NCI-H526 (cell line): ENCODE measurements around the gene USP7.

Source experiments
- DNase-seq, 2 experiments: peaks; one replicate each; lab custom pipeline; 2025; lab: John Stamatoyannopoulos, UW

USP7 gene

DNA sequence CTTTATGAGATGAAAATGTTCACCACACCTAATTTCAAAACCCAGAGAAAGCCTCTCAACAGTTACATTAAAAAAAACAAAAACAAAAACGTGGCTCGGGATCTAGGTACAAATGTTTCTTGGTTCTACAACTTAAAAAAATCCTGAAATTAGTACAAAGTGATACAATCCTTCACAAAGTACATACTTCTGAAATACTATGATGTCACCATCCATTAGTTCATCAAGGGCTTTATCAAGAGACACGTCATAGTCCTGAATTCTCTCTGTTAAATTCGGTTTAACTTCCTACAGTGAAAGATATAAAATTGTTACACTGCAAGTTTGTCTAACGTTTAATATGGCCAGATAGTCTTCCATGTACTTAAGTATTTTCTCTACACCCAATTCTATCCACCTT lies 63.4 kb downstream of the USP7 start:
- no peak for DNase-seq

DNA sequence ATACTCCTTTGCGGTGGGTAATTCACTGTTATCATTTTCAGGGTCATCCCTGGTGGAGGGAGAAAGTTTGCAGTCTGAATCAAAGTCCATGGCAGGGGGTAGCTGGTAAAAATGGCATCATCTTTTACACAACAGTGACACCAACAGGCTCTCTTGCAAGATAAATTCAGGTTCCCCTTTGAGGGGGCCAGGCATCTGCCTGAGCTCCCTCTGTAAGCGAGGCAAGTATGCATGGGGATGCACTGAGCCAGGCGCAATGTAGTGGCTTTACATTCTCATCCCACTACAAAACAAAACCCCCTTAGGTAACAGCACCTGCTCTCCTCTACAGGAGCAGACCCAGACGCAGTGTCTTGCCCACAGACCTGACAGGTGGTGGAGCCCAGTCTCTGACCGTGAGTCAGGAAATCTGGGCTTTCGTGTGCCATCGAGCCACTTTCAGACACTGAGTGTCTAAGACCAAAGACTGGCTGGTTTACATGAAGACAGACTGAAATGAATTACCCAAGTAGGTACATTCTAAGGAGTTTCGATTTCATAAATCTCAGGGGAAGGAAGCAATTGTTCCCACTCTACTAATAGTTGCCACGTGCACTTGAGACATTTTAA lies 63.9 kb downstream of the USP7 start:
- no peak for DNase-seq

- DNase-seq, result no peak
Observed at GRCh38 chr16:8898660-8899318, 64.9 kb downstream of the USP7 start.

DNA sequence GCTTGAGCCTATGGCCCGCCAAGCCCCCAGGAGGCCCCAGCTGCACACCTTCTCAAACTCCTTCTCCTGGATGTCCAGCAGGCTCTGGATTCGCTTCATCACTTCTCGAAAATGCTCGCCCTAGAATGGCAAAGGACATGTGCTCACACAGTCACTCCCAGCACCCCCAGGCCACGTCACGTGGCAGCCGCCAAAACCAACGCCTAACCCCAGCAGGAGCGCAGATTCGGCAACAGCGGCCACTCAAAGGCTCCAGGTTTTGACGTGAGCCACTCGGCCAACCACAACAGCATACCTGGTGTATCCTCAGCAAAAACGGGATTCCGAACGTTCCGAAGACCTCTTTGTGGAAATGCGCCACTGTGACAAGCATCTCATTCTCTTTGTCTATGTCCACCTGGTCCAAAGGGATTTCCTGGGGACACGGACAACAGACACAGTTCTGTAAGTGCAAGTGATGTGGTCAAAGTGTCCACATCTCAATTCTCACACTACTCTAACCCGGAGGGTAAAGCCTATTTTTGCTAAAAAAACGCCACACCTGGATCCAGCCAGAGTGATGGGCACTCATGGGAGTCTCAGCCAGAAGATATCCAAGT lies 68.9 kb downstream of the USP7 start:
- DNase-seq, result no peak

GRCh38 chr16:8893976-8894690 lies 69.6 kb downstream of the USP7 start:
- DNase-seq, result no peak

- DNase-seq, result no peak
Observed at GRCh38 chr16:8893426-8893825, 70.3 kb downstream of the USP7 start.

DNA sequence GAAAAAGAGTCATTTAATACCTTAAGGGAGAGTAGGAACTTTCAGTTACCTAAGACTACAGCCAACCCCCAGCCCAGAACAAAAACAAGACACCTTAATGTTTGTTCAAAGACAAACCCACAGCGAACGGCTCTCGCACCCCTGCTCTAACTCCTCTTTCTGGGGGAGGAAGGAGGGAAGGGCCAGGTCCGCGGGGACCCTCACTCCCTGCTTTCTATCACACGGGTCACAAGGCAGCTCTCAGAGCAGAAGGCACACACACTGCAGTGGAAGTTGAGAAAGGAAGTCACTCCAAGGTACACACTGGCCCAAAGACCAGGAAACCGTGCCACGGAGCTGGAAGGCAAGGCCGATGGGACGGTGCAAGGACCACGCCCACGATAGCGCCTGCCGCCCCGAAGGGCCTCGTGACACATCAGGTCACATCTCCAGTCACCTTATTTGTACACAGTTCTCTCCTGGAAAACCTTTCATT lies 71.6 kb downstream of the USP7 start:
- no peak for DNase-seq

DNA sequence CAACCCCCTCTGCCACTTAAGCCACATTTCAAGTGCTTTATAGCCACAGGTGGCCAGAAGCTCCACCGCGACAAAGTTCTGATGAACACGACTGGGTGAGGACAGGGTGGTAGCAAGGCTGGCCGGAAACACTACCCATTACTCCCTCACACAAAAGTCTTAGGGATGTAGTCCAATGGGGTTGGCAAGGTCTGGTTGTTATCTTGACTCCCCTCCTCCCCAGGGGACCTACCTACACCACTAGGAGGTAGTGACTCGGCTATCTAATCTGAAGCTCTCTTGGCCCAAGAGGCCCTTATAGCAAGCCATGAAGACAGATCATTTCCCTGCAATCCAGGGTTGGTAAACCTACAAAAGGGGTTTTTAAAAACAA lies 73.2 kb downstream of the USP7 start:
- no peak for DNase-seq

- no peak for DNase-seq
Observed at GRCh38 chr16:8889893-8890548, 73.7 kb downstream of the USP7 start.

GRCh38 chr16:8888951-8889892 lies 74.5 kb downstream of the USP7 start:
- no peak for DNase-seq

- no peak for DNase-seq
Observed at GRCh38 chr16:8887952-8888560, 75.7 kb downstream of the USP7 start.

- DNase-seq, result no peak
Observed at GRCh38 chr16:8887431-8887765, 76.3 kb downstream of the USP7 start.

GRCh38 chr16:8886593-8887430 lies 76.9 kb downstream of the USP7 start:
- DNase-seq, result no peak

DNA sequence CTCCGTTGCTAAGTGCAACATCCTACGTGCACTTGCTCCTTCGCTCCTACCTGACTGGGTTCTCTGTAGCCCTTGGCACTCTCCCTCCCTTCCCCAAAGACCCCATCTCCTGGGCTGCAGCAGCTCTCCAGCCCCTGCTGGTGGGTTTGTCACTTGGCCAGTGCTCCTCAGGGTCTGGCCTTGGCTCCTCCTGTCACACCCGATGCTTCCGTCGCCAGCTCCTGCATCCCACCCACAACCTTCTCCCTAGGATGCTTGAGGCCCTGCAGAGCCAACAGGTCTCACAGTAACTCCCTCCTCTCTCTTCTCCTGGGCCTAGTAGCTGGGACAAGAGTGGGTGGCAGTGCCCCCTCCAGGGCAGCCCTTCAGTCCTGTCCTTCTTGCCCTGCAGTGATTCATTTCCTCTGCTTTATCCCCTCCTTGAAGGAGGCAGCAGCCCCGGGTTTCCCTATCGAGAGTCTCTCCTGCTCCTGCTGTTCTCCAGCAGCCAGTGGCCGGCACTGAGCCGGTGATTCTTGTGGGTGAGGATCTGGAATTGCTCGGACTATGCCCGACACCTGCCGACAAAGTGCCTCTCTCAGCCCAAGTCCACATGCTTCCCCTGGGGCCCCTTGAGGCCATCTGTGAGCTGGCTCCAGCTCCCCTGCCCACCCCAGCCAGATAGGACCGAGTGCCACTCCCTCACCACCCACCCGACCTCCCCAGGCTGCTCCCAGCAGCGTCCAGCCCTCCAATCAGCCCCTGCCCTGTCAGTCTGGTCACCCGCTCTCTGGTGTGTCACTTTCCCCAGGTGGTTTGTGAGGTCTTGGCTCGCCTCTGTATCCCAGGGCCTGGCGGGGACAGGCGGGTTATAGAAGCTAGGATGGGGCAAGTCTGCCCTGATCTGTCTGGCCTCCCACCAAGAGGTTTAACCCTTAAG lies 77.8 kb downstream of the USP7 start:
- DNase-seq, result peak in 1 of 2 experiments; percentile 33

DNA sequence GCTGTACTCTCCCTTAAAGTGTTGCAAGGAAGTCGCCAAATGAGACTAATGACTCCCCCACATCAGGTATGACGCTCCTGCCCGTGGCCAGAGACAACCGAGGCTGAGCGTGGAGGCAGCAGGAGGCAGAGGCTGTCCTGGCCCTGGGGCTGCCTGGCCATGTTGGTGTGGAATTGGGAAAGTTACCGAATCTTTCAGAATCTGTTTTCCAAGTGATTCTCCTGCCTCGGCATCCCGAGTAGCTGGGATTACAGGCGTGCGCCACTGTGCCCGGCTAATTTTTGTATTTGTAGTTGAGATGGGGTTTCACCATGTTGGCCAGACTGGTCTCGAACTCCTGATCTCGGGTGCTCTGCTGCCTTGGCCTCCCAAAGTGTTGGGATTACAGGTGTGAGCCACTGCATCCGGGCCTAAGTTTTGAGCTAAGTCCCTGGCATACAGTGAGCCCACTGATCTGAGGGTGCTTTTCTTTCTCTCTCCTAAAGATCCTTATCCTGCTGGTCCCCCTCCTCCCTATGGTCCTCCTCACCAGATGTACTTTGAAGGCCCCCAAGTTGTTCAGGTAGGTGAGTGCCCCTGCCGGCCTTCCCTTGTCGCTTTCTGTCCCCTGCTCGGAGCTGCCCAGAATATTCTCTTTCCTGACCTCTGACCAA lies 80.9 kb downstream of the USP7 start:
- DNase-seq, result no peak

DNA sequence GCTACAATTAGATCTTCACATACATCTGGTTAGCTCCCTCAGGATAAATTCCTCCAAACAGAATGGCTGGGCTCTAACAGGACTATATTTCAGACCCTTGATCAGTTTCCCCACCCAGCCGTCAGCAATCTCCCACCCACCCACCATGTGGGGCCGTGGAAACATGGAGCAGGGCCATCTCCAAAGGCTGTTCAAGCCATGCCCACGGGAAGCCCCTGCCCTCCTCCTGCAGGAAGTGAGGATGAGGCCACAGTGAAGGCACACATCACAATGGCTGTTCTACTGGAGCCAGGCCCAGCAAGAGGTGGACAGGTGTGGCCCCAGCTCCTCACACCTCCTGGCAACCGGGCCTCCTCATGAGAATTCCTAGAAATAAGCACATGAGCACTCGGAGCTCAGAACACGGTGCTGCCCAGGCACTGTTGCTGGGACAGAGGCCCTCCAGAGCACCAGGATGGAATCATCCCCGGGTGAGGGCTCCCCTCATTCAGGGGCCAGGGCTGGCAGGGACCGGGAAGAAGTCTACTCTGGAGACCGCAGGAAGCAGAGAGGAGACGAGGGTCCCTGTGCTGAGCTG lies 81.6 kb downstream of the USP7 start, which contains the start of gene LITAFD:
Gene LITAFD (plus strand): TSS at position 311 of the 577 bp plus-strand sequence. CDS start 2,005 bp downstream, outside the sequence.
- no peak for DNase-seq

- DNase-seq, result no peak
Observed at GRCh38 chr16:8880839-8881510, 82.7 kb downstream of the USP7 start.
